PC-9 (cell line): ENCODE measurements around the gene CELF4.

Experiments
- EZH2 ChIP-seq: fragments of 200-600 bp; sonication (generic); IDR thresholded peaks from 2 replicates; pipeline ENCODE4 v1.8.0; 2017; ENCODE audit warnings: antibody characterized with exemption, low read depth
- TF ChIP-seq, protein P1 (sequence below): fragments of 200-600 bp; sonication (generic); conservative IDR thresholded peaks from 2 replicates; pipeline ENCODE4 v1.6.1; 2017; ENCODE audit warnings: mixed run types, antibody characterized with exemption, mild to moderate bottlenecking, moderate library complexity

- TF ChIP-seq, protein P1, sequence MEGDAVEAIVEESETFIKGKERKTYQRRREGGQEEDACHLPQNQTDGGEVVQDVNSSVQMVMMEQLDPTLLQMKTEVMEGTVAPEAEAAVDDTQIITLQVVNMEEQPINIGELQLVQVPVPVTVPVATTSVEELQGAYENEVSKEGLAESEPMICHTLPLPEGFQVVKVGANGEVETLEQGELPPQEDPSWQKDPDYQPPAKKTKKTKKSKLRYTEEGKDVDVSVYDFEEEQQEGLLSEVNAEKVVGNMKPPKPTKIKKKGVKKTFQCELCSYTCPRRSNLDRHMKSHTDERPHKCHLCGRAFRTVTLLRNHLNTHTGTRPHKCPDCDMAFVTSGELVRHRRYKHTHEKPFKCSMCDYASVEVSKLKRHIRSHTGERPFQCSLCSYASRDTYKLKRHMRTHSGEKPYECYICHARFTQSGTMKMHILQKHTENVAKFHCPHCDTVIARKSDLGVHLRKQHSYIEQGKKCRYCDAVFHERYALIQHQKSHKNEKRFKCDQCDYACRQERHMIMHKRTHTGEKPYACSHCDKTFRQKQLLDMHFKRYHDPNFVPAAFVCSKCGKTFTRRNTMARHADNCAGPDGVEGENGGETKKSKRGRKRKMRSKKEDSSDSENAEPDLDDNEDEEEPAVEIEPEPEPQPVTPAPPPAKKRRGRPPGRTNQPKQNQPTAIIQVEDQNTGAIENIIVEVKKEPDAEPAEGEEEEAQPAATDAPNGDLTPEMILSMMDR: no peak
- no peak for TF ChIP-seq EZH2
Observed at GRCh38 chr18:37230768-37231167, 334.8 kb downstream of the CELF4 start.
